Measurements from ENCODE around the gene MYH7.

Gene MYH7

GRCh38 chr14:23370221-23370620 lies 65.2 kb downstream of the MYH7 start:
- DNase-seq (ENCODE audit: low read depth, low spot score) = no peak

GRCh38 chr14:23366426-23366921 lies 69.0 kb downstream of the MYH7 start:
- no peak for DNase-seq (ENCODE audit: low read depth, low spot score)

GRCh38 chr14:23365732-23366425 lies 69.6 kb downstream of the MYH7 start:
- DNase-seq (ENCODE audit: low read depth, low spot score) = no peak

GRCh38 chr14:23365036-23365731 lies 70.3 kb downstream of the MYH7 start, which contains the start of gene EFS:
Gene EFS (minus strand): TSS chr14:23365172. CDS start chr14:23365025, 147 bp downstream.
- no peak for DNase-seq (ENCODE audit: low read depth, low spot score)

- DNase-seq (ENCODE audit: low read depth, low spot score) = no peak
Observed at GRCh38 chr14:23364164-23365035, 71.1 kb downstream of the MYH7 start.

Data from smooth muscle cell of the brain vasculature (primary cell).